ENCODE data around the gene ARL9. TPM values are rescaled to one million over a fixed set of nuclear protein-coding genes. Genes with fewer than 3 reads are reported as not detected.

Gene ARL9
- total and polyA plus RNA-seq, 9 of the 15 experiments (the other 6 are each of a cell fraction or from before 2014, with no cell fraction given): 0.10 to 0.15 (median 0.11) TPM; not detected in 6

DNA sequence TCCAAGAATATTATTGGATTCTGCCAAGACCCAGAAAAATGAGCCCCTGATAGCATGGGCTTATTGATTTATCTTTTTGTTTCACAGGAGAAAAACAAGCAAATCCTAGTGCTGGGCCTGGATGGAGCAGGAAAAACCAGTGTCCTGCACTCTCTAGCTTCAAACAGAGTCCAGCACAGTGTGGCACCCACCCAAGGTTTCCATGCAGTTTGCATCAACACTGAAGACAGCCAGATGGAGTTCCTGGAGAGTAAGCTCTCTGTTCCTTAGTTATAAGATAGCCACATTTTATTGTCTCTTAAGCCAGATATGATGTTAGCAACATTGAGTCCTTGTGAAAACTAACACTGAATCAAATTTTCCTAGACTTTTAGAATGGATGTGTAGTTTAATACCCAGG lies 5.5 kb downstream of the ARL9 start:
- no peak for FAIRE-seq
- intact Hi-C loops (cut with micrococcal nuclease): no loop called here
- H3K9ac ChIP-seq (ENCODE audit: insufficient read depth in 1 of 2, low read depth in 2 of 2, low read length in 2 of 2): no peak overlapping the region

More for the DNA sequence above, 5.5 kb downstream of the ARL9 start:
- Histone ChIP-seq H3K36me3 (ENCODE audit: control insufficient read depth, insufficient read depth, low read length) (no peaks in the 10 kb centered on the region), H3K9me1 (ENCODE audit: control insufficient read depth, insufficient read depth, low read length) (no peaks in the 10 kb centered on the region), H3K27me3 (ENCODE audit: control insufficient read depth in 2 of 2, insufficient read depth in 2 of 2, low read length in 2 of 2) (no peaks in the 10 kb centered on the region), H3K4me1 (replicated peaks in 1 of 2; ENCODE audit: control insufficient read depth in 2 of 2, insufficient read depth in 2 of 2, low read length in 2 of 2) (peaks cover 16 to 24% of the 10 kb centered on the region in 2 experiments), H3K9me3 (replicated peaks; ENCODE audit: control insufficient read depth, insufficient read depth, low read depth, low read length) (no peaks in the 10 kb centered on the region), H2AFZ (ENCODE audit: low read depth, low read length) (peak overlapping the region; percentile 66), H3K27ac (ENCODE audit: extremely low read depth, low read depth, low read length) (no peak overlapping the region), H3K79me2 (ENCODE audit: control insufficient read depth, insufficient read depth, low read length) (no peaks in the 10 kb centered on the region), H3K4me3 (no peak overlapping the region), H4K20me1 (replicated peaks; ENCODE audit: control insufficient read depth, insufficient read depth, low read length) (no peaks in the 10 kb centered on the region), H3K4me2 (ENCODE audit: insufficient read depth, low read length) (no peak overlapping the region; the same call in 1 of the 2 replicates)
- DNase-seq (ENCODE audit: extremely low read depth in 1 of 4, low spot score in 3 of 4) (peak in 1 of 4 experiments; percentile 16), ATAC-seq (peak; percentile 19; the same call in 2 of the 3 replicates)
- POLR2A ChIA-PET: interaction anchor here (0.6 to 1.1 kb wide), 2 partner anchors 16 to 562 kb away, joined by 3 read pairs; partner anchors contain the start of gene CEP135
- TF ChIP-seq ZBED1 (IDR thresholded peaks at IDR 0.05) (no peak), KAT2B (IDR thresholded peaks at IDR 0.05; ENCODE audit: low read depth, low read length) (no peak), PTRF (tag; IDR thresholded peaks at IDR 0.05) (no peak), SMARCB1 (IDR thresholded peaks at IDR 0.05; ENCODE audit: insufficient read length, low read depth) (no peak), ZNF444 (CRISPR knock-in tag; IDR thresholded peaks at IDR 0.05) (no peak), PML (IDR thresholded peaks at IDR 0.05; ENCODE audit: low read length) (no peak), GTF2F1 (IDR thresholded peaks at IDR 0.05; ENCODE audit: low read depth, low read length) (no peak), CBX3 (IDR thresholded peaks at IDR 0.05; ENCODE audit: borderline replicate concordance in 1 of 2, low read length in 2 of 2) (no peak), ZNF551 (CRISPR knock-in tag; IDR thresholded peaks at IDR 0.05) (no peak), TFAM (CRISPR knock-in tag; conservative IDR thresholded peaks at IDR 0.05) (no peak)
- TF ChIP-seq, protein P1, sequence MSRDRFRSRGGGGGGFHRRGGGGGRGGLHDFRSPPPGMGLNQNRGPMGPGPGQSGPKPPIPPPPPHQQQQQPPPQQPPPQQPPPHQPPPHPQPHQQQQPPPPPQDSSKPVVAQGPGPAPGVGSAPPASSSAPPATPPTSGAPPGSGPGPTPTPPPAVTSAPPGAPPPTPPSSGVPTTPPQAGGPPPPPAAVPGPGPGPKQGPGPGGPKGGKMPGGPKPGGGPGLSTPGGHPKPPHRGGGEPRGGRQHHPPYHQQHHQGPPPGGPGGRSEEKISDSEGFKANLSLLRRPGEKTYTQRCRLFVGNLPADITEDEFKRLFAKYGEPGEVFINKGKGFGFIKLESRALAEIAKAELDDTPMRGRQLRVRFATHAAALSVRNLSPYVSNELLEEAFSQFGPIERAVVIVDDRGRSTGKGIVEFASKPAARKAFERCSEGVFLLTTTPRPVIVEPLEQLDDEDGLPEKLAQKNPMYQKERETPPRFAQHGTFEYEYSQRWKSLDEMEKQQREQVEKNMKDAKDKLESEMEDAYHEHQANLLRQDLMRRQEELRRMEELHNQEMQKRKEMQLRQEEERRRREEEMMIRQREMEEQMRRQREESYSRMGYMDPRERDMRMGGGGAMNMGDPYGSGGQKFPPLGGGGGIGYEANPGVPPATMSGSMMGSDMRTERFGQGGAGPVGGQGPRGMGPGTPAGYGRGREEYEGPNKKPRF (IDR thresholded peaks at IDR 0.05; ENCODE audit: low read depth, low read length): no peak
- TF ChIP-seq, protein P2, sequence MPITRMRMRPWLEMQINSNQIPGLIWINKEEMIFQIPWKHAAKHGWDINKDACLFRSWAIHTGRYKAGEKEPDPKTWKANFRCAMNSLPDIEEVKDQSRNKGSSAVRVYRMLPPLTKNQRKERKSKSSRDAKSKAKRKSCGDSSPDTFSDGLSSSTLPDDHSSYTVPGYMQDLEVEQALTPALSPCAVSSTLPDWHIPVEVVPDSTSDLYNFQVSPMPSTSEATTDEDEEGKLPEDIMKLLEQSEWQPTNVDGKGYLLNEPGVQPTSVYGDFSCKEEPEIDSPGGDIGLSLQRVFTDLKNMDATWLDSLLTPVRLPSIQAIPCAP (CRISPR knock-in tag; IDR thresholded peaks at IDR 0.05; ENCODE audit: borderline replicate concordance): no peak
- TF ChIP-seq, protein P3, sequence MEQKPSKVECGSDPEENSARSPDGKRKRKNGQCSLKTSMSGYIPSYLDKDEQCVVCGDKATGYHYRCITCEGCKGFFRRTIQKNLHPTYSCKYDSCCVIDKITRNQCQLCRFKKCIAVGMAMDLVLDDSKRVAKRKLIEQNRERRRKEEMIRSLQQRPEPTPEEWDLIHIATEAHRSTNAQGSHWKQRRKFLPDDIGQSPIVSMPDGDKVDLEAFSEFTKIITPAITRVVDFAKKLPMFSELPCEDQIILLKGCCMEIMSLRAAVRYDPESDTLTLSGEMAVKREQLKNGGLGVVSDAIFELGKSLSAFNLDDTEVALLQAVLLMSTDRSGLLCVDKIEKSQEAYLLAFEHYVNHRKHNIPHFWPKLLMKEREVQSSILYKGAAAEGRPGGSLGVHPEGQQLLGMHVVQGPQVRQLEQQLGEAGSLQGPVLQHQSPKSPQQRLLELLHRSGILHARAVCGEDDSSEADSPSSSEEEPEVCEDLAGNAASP (IDR thresholded peaks at IDR 0.05): no peak
- TF ChIP-seq, protein P4, sequence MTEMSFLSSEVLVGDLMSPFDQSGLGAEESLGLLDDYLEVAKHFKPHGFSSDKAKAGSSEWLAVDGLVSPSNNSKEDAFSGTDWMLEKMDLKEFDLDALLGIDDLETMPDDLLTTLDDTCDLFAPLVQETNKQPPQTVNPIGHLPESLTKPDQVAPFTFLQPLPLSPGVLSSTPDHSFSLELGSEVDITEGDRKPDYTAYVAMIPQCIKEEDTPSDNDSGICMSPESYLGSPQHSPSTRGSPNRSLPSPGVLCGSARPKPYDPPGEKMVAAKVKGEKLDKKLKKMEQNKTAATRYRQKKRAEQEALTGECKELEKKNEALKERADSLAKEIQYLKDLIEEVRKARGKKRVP (CRISPR knock-in tag; IDR thresholded peaks at IDR 0.05): no peak
- in situ Hi-C loops (cut with MboI): no loop called here
- CTCF ChIA-PET (ENCODE audit: low intra/inter-chr PET ratio): no interaction called here
- BruUV-seq (replicated peaks): no TSS peak

Data from K562 (cell line).